Testis (tissue), 2 donors: ENCODE measurements around the gene CNTFR.

Experiments
- POLR2A ChIP-seq: fragments of 450-650 bp; IDR thresholded peaks from one replicate; pipeline ENCODE4 v1.6.1; 2017; ENCODE audit warnings: antibody characterized with exemption, mild to moderate bottlenecking, moderate library complexity
- TF ChIP-seq, protein P1 (sequence below), 3 experiments: fragments of 450-650 bp in 2 of 3; fragments of 200-600 bp in 1 of 3; sonication (generic) in 1 of 3; IDR thresholded peaks; one replicate each; pipeline ENCODE4 v1.5.1; 2016 to 2019; ENCODE audit warnings: antibody characterized with exemption in 3 of 3, mild to moderate bottlenecking in 2 of 3, moderate library complexity in 1 of 3

DNA sequence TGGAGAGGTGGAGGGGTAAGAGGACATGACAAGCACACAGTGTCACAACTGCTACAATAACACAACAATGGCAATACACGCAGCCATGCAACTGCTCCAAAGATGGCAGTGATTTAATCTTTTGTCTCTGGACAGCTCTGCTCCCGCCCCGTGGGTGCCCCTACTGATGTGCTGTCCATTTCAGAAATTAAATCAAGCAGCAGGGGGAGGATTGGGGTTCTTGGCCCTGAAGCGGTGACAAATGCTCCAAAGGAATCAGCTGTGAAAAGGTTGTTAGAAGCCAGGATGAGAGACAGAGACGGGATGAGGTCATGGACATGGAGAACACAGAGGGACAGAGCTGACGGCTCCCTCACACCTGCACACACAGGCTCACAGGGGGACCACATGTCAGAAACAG, 22.6 kb downstream of the CNTFR start:
- TF ChIP-seq, protein P1, sequence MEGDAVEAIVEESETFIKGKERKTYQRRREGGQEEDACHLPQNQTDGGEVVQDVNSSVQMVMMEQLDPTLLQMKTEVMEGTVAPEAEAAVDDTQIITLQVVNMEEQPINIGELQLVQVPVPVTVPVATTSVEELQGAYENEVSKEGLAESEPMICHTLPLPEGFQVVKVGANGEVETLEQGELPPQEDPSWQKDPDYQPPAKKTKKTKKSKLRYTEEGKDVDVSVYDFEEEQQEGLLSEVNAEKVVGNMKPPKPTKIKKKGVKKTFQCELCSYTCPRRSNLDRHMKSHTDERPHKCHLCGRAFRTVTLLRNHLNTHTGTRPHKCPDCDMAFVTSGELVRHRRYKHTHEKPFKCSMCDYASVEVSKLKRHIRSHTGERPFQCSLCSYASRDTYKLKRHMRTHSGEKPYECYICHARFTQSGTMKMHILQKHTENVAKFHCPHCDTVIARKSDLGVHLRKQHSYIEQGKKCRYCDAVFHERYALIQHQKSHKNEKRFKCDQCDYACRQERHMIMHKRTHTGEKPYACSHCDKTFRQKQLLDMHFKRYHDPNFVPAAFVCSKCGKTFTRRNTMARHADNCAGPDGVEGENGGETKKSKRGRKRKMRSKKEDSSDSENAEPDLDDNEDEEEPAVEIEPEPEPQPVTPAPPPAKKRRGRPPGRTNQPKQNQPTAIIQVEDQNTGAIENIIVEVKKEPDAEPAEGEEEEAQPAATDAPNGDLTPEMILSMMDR (IDR thresholded peaks at IDR 0.05) = no peak
- TF ChIP-seq POLR2A = no peak
